ENCODE data around the gene TGM6. TPM values are rescaled to one million over a fixed set of nuclear protein-coding genes. Genes with fewer than 3 reads are reported as not detected.

TGM6 gene
- total RNA-seq, 1 experiment from 2014 or later: not detected

- ChIA-PET CTCF (no interaction called here), POLR2A (ENCODE audit: unreplicated experiment) (no interaction called here)
- Histone ChIP-seq H3K9ac (ENCODE audit: low read length) (no peak overlapping the region), H3K4me3 (ENCODE audit: low read length) (no peak overlapping the region), H3F3A (ENCODE audit: low read length, unreplicated experiment) (no peaks in the 10 kb centered on the region), H3K4me1 (ENCODE audit: insufficient read depth, low read length) (no peaks in the 10 kb centered on the region), H3K27ac (ENCODE audit: low read length) (no peak overlapping the region), H3K79me2 (ENCODE audit: low read length) (no peaks in the 10 kb centered on the region), H2AFZ (ENCODE audit: low read length) (no peak overlapping the region), H3K4me2 (ENCODE audit: low read length) (no peak overlapping the region), H3K36me3 (ENCODE audit: low read depth, low read length) (no peaks in the 10 kb centered on the region), H4K20me1 (ENCODE audit: low read length) (no peaks in the 10 kb centered on the region), H3K9me3 (ENCODE audit: low read length) (no peaks in the 10 kb centered on the region), H3K27me3 (ENCODE audit: low read length) (peaks cover 14% of the 10 kb centered on the region; the same call in 1 of the 2 replicates), H3K9me2 (replicated peaks; ENCODE audit: low read length) (no peaks in the 10 kb centered on the region)
- DNase-seq (no peak), ATAC-seq (no peak)
- intact Hi-C loops (cut with micrococcal nuclease): no loop called here
- BruUV-seq (replicated peaks): no TSS peak
- TF ChIP-seq CTCF (conservative IDR thresholded peaks at IDR 0.05; ENCODE audit: low read depth, low read length) (no peak), EZH2phosphoT487 (IDR thresholded peaks at IDR 0.05; ENCODE audit: borderline replicate concordance, low read length) (no peak), EZH2 (IDR thresholded peaks at IDR 0.05; ENCODE audit: low read length, unreplicated experiment) (no peak)
These were observed 23.6 kb upstream of the TGM6 start for GRCh38 chr20:2357114-2357513.

DNA sequence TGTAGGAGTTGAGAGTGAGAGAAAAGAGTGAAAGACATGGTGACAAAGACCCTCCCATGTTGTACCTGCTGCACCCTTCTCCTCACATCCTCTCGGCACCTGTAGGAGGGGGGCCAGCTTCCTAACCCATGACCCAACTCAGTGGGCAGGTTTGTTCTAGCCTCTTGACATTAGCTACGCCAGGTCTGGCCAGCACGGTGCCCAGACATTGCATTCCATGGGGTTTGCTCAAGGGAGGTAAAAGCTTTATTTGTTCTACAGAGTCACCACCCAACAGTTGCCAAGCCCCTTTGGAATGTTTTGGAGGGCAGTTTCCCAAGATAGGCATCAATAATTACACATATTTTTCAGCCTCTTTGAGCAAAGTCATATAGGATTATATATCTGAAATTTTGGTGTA lies 22.7 kb upstream of the TGM6 start:
- peak; percentile 19 for DNase-seq
- Histone ChIP-seq H3K9me3 (ENCODE audit: low read length) (no peaks in the 10 kb centered on the region), H3K27ac (ENCODE audit: low read length) (no peak overlapping the region), H3F3A (ENCODE audit: low read length, unreplicated experiment) (no peaks in the 10 kb centered on the region), H3K79me2 (ENCODE audit: low read length) (no peaks in the 10 kb centered on the region), H3K4me2 (ENCODE audit: low read length) (no peak overlapping the region), H3K9ac (ENCODE audit: low read length) (no peak overlapping the region), H4K20me1 (ENCODE audit: low read length) (no peaks in the 10 kb centered on the region), H3K27me3 (ENCODE audit: low read length) (peaks cover 14% of the 10 kb centered on the region; the same call in 1 of the 2 replicates), H2AFZ (ENCODE audit: low read length) (no peak overlapping the region), H3K36me3 (ENCODE audit: low read depth, low read length) (no peaks in the 10 kb centered on the region), H3K9me2 (replicated peaks; ENCODE audit: low read length) (no peaks in the 10 kb centered on the region), H3K4me3 (ENCODE audit: low read length) (no peak overlapping the region), H3K4me1 (ENCODE audit: insufficient read depth, low read length) (no peaks in the 10 kb centered on the region)
- ChIA-PET POLR2A (ENCODE audit: unreplicated experiment) (no interaction called here), CTCF (no interaction called here)
- ATAC-seq: no peak
- intact Hi-C loops (cut with micrococcal nuclease): no loop called here
- TF ChIP-seq CTCF (conservative IDR thresholded peaks at IDR 0.05; ENCODE audit: low read depth, low read length) (no peak), EZH2phosphoT487 (IDR thresholded peaks at IDR 0.05; ENCODE audit: borderline replicate concordance, low read length) (no peak), EZH2 (IDR thresholded peaks at IDR 0.05; ENCODE audit: low read length, unreplicated experiment) (no peak)
- BruUV-seq (replicated peaks): no TSS peak

GRCh38 chr20:2361035-2361593 lies 19.6 kb upstream of the TGM6 start:
- no peak overlapping the region for H3K27ac ChIP-seq (ENCODE audit: low read length)
- POLR2A ChIA-PET (ENCODE audit: unreplicated experiment): no interaction called here
- ATAC-seq (no peak), DNase-seq (no peak)
- TF ChIP-seq CTCF (conservative IDR thresholded peaks at IDR 0.05; ENCODE audit: low read depth, low read length) (no peak), EZH2phosphoT487 (IDR thresholded peaks at IDR 0.05; ENCODE audit: borderline replicate concordance, low read length) (no peak), EZH2 (IDR thresholded peaks at IDR 0.05; ENCODE audit: low read length, unreplicated experiment) (no peak)
- no peaks in the 10 kb centered on the region for H4K20me1 ChIP-seq (ENCODE audit: low read length)
- no peaks in the 10 kb centered on the region for H3K9me3 ChIP-seq (ENCODE audit: low read length)
- H3K9ac ChIP-seq (ENCODE audit: low read length): no peak overlapping the region
- BruUV-seq (replicated peaks): no TSS peak
- no peaks in the 10 kb centered on the region for H3K9me2 ChIP-seq (replicated peaks; ENCODE audit: low read length)
- intact Hi-C loops (cut with micrococcal nuclease): no loop called here
- CTCF ChIA-PET: no interaction called here
- no peak overlapping the region for H2AFZ ChIP-seq (ENCODE audit: low read length)
- peaks cover 11% of the 10 kb centered on the region for H3K4me1 ChIP-seq (ENCODE audit: insufficient read depth, low read length)
- no peak overlapping the region for H3K4me2 ChIP-seq (ENCODE audit: low read length)
- no peaks in the 10 kb centered on the region for H3K79me2 ChIP-seq (ENCODE audit: low read length)
- no peaks in the 10 kb centered on the region for H3F3A ChIP-seq (ENCODE audit: low read length, unreplicated experiment)
- H3K4me3 ChIP-seq (ENCODE audit: low read length): no peak overlapping the region
- no peaks in the 10 kb centered on the region for H3K36me3 ChIP-seq (ENCODE audit: low read depth, low read length)
- peaks cover 6% of the 10 kb centered on the region; the same call in 1 of the 2 replicates for H3K27me3 ChIP-seq (ENCODE audit: low read length)
